DMS53 (cell line): ENCODE results near the gene ZNF20.

Source experiments
- DNase-seq: peaks from one replicate; lab custom pipeline; 2025; lab: John Stamatoyannopoulos, UW

The ZNF20 gene

DNA sequence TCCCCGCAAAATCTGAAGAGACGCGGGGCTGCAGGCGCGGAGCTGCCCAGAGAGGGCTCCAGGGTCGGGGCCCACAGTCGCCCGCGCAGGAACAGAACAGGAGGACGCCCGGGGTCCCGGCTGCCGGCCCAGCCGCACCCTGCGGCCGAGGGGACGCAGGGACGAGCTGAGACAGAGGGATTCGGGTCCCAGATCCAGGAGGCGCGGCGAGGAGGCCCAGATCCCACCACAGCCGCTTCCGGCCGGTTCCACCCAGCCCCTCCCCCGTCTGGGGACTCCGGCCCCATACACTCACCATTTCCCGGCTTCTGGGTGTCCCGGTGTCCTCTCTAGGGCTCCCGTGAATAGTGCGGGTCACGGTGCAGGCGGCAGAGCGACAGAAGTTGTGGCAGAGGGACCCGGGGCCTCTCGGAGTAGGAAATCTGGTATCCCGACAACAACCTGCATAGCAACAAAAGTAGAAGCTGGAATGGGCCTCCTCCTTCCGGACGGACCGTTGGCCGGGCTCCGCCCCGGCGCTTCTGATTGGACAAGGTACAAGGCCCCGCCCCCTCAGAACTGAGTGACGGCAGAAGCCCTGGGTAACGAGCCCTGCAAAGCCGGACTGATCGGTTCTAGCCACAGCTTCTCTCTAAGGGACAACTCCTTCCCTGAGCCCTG lies at the start of gene ZNF20:
ZNF20 (minus strand) TSS at position 466 of the 660 bp plus-strand sequence; CDS start at position 298, 168 bp downstream.
- peak; percentile 97 for DNase-seq

DNA sequence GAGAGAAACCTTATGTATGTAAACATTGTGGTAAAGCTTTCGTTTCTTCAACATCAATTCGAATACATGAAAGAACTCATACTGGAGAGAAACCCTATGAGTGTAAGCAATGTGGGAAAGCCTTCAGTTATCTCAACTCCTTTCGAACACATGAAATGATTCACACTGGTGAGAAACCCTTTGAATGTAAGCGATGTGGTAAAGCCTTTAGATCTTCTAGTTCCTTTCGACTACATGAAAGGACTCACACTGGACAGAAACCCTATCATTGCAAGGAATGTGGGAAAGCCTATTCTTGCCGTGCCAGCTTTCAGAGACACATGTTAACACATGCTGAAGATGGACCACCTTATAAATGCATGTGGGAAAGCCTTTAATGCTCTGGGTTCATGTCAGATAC lies 47.5 kb upstream of the ZNF20 start:
- no peak for DNase-seq

DNA sequence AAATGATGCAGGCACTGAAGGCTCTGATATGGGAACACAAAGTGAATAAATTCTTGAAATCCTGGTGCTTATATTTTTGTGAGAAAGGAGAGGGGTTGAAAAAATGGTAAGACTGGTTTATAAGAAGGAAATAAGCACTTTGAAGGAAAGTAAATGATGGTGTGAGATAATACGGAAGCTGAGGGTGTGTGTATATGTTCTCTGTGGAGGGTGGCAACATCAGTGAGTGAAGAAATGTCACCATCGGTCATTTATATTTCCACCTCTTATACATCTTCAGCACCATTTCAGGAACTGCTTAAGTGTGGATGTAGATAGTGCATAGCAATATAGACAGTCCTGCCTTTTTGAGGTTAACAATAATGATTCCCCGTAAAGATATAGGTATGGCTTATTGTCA lies 40.2 kb upstream of the ZNF20 start:
- no peak for DNase-seq

DNA sequence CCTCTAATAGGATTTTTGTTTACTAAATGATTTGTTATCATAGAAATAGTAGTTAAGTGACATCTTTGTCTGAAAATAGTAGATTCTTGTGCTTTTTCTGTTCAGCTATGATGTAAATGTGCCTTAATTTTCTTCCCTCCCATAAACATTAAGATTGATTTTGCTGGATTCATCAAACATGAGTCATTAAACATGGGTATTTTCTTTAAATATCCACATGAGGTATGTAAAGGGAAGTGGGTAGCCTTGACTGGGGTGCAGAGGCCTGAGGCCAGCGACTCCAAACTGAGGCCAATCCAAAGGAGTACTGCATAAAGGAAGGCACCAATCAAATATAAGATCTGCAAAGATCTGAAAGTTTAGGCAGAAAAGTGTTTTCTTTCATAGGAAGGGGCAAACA lies 26.5 kb upstream of the ZNF20 start:
- DNase-seq: no peak

DNA sequence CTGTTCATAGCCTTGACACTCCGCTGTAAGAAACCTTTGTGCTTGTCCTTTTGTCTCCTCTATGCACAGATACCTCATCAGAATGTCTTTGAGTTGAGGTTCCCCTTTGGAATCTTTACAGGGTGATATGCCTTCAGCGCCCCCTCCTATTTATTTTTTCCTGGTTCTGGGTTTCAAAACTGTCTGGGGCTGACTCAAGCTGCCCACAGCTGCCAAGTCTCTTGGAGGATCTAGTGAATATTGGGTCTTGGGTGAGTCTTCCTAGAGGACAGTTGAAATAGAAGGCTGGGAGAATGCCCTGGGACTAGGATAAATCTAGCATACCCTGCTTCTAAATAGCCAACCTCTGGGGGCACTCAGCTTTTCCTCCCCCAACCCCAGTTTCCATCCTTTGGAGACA lies 23.7 kb upstream of the ZNF20 start:
- DNase-seq: no peak

DNA sequence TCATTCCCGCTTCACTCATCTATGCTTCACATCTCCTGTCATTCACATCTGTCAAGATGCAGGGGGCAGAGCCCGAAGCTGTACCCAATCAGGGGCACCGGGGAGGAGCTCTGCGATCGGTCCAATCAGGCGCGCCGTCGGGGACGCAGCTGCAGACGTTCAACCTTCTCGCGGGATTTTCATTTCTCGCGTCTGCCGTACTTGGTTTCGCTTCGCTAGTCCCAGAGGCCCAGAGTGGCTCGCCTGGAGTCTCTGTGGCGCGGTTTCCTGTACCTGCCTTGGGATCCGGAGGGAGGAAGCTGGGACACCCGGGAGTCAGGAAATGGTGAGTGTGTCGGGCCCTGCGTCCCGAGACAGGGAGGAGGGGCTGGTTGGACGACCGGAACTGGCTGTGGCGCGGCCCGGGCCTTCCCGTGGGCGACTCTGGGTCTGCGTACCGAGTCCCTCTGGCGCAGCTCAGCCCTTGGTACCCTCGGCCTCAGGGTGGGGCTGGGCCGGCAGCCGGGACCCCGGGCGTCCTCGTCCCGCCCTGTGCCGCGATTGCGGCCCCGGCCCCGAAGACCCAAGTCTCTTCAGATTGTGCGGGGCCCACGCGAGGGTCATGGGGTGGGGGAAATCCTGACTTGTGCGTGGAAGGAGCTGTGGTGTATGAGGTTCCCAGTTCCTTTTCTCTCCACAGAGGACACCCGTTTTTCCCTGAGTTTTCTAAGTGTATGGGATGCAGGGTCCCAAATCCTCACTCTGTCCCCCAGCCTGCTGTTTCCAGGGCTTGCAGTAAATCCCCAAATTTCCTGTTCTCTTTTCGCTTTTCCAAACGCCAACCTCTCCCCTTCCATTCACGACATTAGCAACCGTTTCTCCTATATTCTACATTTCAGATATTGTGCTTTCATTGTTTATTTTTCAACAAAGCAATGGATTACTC lies 23.0 kb upstream of the ZNF20 start, which contains the start of gene ZNF136:
ZNF136 (plus strand) TSS at position 215 of the 925 bp plus-strand sequence; CDS start at position 323, 108 bp downstream.
- peak; percentile 98 for DNase-seq

DNA sequence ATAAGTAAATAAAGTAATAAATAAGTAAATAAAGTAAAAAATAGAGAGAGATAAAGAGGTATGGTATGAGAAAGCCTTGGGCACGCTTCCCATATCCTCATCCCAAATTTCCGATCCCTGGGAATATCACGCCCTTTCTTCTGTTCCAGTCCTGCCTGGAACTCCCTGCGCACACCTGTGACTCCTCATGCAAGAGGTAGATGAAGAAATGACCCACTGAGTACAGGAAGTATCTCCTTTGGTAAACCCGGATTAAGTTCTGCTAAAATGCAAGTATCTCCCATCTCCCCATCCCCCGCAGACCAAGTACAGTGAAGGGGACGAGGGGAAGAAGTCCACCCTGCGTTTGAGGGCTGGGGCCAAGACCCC lies 22.3 kb upstream of the ZNF20 start:
- peak; percentile 72 for DNase-seq

DNA sequence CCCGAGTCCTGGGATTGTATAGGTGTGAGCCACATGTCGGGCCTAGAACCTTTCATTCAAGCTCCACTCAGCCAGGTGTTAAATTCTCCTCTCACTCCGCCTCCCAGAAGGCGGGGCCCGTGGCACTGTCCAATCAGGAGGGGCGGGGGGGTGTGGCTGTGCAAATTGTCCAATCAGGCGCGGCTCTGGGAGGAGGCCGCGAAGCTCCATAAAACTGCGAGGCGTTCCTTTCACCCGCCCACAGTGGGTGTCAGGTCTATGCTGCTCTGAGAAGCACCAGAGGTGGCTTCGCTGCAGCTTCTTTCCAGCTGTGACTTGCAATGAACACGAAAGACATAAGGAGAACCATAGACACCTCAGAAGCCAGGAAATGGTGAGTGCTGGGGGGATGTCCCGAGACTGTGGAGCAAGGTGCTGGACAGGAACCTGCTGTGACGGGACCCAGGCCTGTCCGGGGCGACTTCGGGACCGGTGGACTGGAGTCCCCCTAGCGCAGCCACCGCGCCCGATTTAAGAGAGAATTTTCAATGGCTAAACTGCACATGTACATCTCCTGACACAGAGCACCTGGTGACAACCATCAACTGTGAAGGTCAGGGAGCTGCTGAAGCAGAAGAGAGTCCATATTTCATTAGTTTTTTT lies 19.7 kb upstream of the ZNF20 start:
- peak; percentile 18 for DNase-seq

DNA sequence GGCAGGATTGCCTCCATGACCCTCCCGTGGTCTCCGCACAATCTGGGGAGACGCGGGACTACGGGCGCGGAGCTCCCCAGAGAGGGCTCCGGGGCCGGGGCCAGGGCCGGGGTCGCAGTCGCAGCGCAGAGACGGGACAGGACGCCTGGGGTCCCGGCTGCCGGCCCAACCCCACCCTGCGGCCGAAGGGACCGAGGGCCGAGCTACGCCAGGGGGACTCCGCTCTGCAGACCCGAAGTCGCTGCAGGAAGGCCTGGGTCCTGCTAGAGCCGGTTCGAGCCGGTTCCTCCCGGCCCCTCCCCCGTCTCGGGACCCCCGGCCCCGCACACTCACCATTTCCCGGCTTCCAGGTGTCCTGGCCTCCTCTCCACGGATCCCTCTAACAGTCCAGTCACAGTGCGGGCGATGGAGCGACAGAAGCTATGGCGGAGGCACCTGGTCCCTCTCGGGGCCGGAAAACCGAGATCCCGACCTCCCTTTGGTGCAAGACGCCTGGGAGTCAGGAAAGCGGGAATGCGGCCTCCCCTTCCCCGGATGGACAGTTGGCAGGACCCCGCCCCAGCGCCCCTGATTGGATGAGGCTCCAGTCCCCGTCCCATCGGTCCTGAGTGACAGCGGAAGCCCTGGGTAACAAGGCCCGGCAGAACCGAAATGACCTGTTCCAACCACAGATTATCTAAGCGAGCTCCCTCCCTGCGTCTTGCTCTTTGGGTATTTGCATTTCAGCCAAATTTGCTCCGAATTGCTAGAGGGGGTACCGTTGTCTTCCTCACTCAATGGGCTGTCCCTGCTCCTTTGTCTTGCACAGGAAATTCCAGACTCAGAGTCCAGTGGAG lies 16.3 kb upstream of the ZNF20 start, which contains the start of gene ZNF625:
ZNF625 (minus strand) TSS at position 512 of the 836 bp plus-strand sequence; CDS start at position 336, 176 bp downstream.
- peak; percentile 91 for DNase-seq

DNA sequence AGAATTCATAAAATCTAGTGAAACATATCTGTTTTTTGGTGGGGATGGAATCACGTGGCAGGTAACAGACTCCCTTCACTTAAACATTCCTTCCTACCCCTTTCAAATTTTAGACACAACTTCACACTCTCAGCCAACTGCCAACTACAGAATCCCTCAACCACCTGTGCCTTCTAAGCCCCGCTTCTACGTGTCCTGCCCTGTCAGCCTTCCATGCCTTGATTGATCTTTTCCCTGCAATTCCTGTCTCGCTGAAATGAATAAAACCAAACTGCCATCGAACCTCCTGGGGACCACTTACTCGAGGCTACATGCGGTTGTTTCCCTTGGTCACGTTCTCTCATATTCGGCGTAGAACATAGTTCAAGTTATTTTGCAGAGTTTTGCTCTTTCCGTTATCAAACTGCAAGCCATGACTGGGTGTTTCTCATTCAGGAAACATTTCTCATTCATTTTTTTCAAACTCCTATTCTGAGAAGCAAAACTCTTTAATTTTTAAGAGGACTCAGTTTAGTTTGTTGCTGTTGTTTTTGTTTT lies 15.2 kb upstream of the ZNF20 start:
- no peak for DNase-seq

DNA sequence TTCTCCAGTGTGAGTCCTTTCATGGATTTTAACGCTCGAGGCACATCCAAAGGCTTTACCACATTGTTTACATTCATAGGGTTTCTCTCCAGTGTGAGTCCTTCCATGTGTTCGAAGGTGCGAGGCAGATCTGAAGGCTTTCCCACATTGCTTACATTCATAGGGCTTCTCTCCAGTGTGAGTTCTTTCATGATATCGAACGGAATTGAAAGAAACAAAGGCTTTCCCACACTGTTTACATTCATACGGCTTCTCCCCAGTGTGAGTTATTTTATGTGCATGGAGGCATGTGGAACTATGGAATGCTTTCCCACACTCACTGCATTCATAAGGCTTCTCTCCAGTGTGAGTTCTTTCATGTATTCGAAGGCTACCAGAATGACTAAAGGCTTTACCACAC lies 5.2 kb upstream of the ZNF20 start:
- no peak for DNase-seq

DNA sequence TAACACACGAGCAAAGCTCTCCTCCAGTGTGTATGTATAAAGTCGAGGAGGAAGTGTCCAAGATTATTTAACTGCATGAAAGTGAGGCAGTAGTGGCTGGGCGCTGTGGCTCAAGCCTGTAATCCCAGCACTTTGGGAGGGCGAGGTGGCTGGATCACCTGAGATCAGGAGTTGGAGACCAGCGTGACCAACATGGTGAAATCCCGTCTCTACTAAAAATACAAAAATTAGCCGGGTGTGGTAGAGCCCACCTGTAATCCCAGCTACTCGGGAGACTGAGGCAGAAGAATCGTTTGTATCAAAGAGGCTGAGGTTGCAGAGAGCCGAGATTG lies 1.2 kb upstream of the ZNF20 start:
- no peak for DNase-seq

DNA sequence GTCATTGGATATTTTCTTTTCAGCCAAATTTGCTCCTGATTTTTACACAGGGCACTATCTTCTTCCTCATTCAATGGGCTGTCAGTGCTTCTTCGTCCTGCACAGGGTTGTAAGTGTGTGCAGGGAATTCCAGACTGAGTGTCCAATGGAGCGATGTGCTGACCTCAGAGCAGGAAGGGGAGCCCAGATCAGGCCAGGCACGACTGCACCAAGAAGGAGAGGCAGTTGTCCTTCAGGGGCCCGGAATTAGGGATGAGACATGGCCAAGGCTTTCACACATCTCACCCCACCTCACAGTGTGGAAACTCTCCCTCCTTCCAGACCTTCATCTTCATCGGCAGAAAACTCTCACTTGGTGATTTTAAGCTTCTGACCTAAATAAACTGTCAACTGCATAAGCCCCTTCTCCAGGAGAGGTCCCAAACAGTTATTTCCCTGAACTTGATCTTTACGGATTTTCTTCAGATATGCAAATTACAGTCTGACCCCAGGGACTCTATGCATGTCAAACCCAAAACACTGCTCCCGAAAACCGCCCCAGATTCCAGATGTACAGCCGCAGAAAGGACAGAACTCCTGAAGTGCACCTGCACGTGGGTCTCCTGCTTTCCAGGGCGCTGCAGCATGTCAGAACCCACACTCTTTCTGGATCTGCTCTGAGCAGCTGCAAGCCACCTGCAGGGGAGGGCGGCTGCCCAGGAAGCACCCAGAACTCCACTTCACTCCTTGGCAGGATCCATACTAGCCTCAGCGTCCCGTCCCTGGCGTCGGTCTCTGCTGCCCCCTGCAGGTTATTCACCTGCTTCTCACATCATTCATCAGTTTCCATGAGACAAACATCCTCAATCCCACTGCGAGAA lies 625 bp upstream of the ZNF20 start:
- DNase-seq: peak; percentile 92

DNA sequence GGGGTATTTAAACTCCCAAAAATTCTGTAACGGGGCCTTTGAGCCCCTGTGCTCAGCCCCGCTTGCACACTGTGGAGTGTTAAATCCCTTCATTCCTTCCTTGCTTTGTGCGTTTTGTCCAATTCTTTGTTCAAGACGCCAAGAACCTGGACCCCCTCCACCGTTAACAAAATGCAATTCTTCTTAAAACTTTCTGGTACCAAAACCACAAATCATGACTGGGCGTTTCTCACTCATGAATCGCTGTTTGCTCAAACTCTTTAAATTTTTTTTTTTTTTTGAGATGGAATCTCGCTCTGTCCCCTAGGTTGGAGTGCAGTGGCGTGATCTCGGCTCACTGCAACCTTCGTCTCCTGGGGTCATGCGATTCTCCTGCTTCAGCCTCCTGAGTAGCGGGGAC lies 881 bp downstream of the ZNF20 start:
- DNase-seq: no peak

DNA sequence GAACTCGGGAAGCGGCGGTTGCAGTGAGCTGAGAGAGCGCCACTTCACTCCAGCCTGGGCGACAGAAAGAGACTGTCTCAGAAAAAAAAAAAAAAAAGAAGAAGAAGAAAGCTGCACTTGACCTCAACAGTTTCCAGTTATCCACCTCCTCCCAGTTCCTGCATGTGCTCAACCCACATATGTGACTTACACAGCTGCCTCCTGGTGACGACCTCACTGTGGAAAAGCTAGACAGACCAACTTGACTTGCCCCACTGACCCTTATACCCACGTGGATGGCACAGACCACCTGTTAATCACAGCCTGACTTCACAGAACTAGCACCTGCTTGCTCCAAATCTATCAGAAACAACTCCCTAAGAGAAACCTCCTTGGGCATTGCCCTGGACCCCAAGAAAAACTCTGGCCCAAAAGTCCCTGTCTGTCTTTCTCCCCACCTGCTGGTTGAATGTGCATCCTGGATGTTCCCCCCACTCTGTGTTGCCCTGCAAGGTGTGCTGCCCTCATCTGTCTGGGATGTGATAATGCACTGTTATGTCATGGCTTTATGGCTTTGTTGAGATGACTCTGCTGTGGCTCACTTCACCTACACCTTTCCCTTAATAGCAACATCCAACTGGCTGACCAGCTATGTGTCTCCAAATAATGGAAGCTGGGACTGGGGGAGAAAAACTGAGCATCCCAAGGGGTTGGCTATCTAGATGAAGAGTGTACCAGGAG lies 2.8 kb downstream of the ZNF20 start:
- DNase-seq: peak; percentile 60

DNA sequence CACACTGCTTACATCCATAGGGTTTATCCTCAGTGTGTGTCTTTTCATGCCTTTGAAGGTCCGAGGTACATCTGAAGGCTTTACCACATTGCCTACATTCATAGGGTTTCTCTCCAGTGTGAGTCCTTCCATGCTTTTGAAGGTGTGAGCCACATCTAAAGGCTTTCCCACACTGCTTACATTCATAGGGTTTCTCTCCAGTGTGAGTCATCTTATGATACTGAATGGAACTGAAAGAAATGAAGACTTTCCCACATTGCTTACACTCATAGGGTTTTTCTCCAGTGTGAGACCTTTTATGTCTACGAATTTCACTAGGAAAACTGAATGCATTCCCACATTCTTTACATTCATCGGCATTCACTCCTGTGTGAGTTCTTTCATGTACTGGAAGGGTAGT lies 7.1 kb downstream of the ZNF20 start:
- peak; percentile 8 for DNase-seq

DNA sequence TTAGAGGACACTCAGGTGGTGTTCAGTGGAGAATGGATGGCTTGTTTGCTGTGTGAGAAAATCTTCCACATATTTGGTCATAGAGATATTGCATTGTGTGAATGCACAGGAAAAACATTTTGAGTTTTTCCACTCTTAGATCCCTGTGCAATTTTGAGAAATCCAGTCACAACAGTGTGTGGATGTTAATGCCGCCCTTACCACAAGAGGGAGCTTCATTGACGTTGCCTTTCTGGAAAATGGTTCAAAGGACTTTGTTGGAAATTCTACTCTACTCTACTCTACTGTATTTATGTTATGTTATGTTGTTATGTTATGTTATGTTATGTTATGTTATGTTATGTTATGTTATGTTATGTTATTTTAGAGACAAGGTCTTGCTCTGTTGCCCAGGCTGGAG lies 13.4 kb downstream of the ZNF20 start:
- DNase-seq: peak; percentile 57

DNA sequence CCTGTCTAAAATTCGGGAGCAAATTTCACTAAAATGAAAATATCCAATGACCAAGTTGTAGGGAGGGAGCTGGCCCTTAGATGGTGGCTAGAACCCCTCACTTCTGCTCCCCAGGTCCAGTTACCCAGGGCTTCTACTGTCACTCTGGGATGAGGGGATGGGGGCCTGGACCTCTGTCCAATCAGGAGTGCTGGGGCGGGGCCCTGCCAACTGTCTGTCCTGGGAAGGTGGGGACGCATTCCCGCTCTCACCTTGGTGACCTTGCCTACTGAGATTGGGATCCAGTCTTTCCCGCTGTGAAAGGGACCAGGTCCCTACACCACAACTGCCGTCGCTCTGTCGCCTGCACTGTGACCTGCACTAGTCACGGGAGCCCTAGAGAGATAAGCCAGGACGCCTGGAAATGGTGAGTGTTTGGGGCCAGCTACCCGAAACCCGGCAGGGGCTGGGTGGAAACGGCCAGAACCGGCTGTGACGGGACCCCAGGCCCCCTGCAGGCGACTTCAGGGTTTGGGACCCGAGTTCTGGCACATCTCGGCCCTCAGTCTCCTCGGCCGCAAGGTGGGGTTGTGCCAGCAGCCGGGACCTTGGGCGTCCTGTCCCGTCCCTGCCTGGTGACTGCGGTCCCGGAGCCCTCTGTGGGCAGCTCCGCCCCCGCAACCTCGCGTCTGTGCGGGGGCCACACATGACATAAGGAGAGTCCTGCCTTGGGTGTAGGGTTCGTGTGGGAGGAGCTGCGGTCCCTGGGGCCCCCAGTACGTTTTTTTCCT lies 22.8 kb downstream of the ZNF20 start:
- no peak for DNase-seq

DNA sequence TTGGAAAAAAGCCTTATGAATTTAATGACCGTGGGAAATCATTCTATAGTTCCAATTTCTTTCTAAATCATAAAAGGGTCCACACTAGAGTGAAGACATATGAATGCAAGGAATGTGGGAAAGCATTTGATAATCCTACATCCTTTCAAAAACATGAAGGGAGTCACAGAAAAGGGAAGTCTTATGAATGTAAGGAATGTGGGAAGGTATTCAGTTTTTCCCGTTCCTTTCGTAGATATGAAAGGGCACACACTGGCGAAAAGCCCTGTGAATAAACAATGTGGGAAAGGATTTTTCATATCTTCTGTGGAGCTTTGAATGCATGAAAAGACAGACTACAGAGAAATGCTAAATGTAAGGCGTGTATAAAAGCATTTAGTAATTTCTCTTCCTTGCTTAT lies 27.0 kb downstream of the ZNF20 start:
- DNase-seq: no peak
